BLaER1 (cell line): ENCODE data around the gene CCDC194.

Experiments used
- H3K27ac ChIP-seq: shearing (Covaris generic); formaldehyde crosslinking; 2 replicates; pipeline ENCODE4 v1.8.1; 2022
- H3K27me3 ChIP-seq: shearing (Covaris generic); formaldehyde crosslinking; 2 replicates; pipeline ENCODE4 v1.8.1; 2022
- H3K36me3 ChIP-seq: shearing (Covaris generic); formaldehyde crosslinking; 2 replicates; pipeline ENCODE4 v1.8.1; 2022
- H3K4me1 ChIP-seq: shearing (Covaris generic); formaldehyde crosslinking; 2 replicates; pipeline ENCODE4 v1.8.1; 2022
- H3K4me2 ChIP-seq: shearing (Covaris generic); formaldehyde crosslinking; 2 replicates; pipeline ENCODE4 v1.8.1; 2022
- H3K4me3 ChIP-seq: shearing (Covaris generic); formaldehyde crosslinking; 2 replicates; pipeline ENCODE4 v1.8.1; 2022
- H3K9ac ChIP-seq: shearing (Covaris generic); formaldehyde crosslinking; 2 replicates; pipeline ENCODE4 v1.8.1; 2022
- H3K9me3 ChIP-seq: shearing (Covaris generic); formaldehyde crosslinking; 2 replicates; pipeline ENCODE4 v1.8.1; 2022
- H4K20me1 ChIP-seq: shearing (Covaris generic); formaldehyde crosslinking; 2 replicates; pipeline ENCODE4 v1.8.1; 2022
- Cebpa-rat ChIP-seq: shearing (Covaris generic); IDR thresholded peaks from 2 replicates; pipeline ENCODE4 v1.8.1; 2022

The CCDC194 gene

GRCh38 chr19:17409990-17410389 is 16.0 kb upstream of the CCDC194 start:
- no peak overlapping the region for H3K4me3 ChIP-seq
- no peak overlapping the region for H3K27ac ChIP-seq
- H4K20me1 ChIP-seq: no peaks in the 10 kb centered on the region
- H3K9me3 ChIP-seq: no peaks in the 10 kb centered on the region
- H3K9ac ChIP-seq: no peak overlapping the region
- TF ChIP-seq Cebpa-rat: no peak
- H3K4me1 ChIP-seq: peaks cover 60% of the 10 kb centered on the region
- H3K27me3 ChIP-seq: no peaks in the 10 kb centered on the region
- H3K4me2 ChIP-seq: no peak overlapping the region
- peaks cover 27% of the 10 kb centered on the region for H3K36me3 ChIP-seq

DNA sequence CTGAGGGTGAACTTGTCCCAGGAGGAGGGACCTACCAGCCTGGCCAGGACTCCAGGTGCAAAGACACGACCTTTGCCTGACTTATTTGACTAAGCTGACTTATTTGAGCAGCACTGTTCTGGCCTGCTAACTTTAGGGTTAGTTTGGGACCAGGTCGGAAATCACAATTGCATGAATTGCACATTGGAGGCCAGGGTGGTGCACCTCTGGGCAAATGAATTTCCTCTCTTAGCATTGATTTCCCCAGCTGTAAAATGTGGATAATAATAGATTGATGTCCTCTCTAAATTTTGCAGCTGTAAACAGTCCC is 12.8 kb upstream of the CCDC194 start:
- Histone ChIP-seq H3K36me3 (peaks cover 19% of the 10 kb centered on the region), H3K4me1 (peaks cover 53% of the 10 kb centered on the region), H3K9ac (peak overlapping the region; percentile 76), H3K27me3 (no peaks in the 10 kb centered on the region), H3K9me3 (no peaks in the 10 kb centered on the region), H4K20me1 (no peaks in the 10 kb centered on the region), H3K4me2 (peak overlapping the region; percentile 95), H3K27ac (peak overlapping the region; percentile 82), H3K4me3 (peak overlapping the region; percentile 69)
- no peak for TF ChIP-seq Cebpa-rat

DNA sequence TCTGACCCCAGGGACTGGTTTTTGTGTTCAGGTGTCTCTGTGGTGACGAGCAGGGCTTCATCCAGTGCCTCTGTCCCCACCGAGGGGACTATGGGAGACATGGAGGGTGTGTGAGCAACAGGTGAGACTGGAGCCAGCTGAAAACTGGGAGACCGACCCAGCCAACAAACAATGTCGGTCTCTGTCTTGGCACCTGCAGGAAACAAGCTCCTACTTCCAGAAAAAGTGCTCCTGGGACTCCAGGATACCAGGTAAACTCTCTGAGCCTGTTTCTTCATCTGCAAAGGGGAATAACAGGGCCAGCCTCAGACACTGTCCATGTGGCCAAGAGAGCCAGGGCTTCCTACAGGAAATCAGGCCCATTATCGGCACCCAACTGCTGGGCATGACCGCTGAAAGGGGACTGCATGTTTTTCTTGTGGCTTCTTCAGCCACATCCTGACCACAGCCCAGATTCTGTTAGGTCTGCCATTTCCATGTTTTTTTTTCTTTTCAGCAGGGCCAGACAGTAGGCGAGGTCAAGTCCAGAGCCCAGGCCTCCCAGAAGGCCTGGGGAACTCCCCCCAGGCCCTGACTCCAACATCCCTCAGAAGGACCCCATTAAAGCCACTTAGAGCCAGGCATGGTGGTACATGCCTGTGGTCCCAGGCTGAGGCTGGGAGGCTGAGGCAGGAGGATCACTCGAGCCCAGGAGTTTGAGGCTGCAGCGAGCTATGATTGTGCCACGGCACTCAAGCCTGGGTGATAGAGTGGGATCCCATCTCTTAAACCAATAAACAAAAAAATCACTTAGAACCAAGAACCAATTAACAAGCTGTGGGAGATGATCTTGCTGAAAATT is 12.3 kb upstream of the CCDC194 start:
- Histone ChIP-seq H3K36me3 (peaks cover 19% of the 10 kb centered on the region), H3K9me3 (no peaks in the 10 kb centered on the region), H3K27ac (peak overlapping the region; percentile 82), H3K4me1 (peaks cover 47% of the 10 kb centered on the region), H3K4me2 (peak overlapping the region; percentile 95), H4K20me1 (no peaks in the 10 kb centered on the region), H3K4me3 (peak overlapping the region; percentile 69), H3K27me3 (no peaks in the 10 kb centered on the region), H3K9ac (peak overlapping the region; percentile 76)
- TF ChIP-seq Cebpa-rat: no peak

DNA sequence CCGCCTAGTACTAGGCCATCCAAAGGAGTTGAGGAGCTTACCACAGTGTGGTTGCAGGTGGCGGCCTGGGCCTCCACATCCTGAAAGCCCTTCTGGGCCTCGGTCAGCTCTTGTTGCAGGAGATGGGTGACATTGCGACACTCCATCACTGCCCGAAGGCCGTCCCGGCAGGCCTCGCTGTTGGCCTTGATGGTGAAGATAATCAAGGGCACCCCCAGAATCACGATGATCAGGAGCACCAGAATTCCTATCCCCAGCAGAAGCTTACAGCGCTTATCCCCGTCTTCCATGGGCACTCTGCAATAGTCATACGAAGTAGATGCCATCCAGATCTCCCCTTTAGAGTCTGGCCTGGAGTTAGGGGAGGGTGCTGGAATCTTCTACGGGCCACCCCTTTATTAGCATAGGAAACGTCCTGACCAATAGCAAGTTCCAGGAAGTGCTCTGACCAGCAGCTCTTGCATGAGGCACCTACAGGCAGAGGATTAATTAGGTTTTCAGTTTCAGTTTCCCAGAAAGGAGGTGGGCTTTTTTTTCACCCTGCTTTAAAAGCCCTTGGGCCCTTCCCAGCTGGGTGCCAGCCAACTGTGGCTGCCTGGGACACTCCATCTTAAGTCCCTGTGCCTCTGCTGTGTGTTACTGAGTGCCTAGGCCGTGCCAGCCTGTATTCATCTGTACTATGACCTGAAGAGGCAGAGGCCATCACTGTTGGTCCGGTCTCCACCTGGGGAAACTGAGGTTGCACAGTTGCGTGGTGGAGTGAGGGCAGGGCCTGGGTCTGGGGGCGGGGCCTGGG is 11.5 kb upstream of the CCDC194 start, which contains the start of gene BST2:
BST2 (minus strand) TSS at position 381 of the 796 bp plus-strand sequence; CDS start at position 326, 55 bp downstream.
- H3K4me2 ChIP-seq: peak within 1 kb of the TSS; percentile 95
- no peaks in the 10 kb centered on the region for H3K27me3 ChIP-seq
- H3K27ac ChIP-seq: peak within 1 kb of the TSS; percentile 82
- H3K4me1 ChIP-seq: peaks cover 47% of the 10 kb centered on the region
- peak within 1 kb of the TSS; percentile 76 for H3K9ac ChIP-seq
- H3K9me3 ChIP-seq: no peaks in the 10 kb centered on the region
- H3K36me3 ChIP-seq: peaks cover 25% of the 10 kb centered on the region
- no peaks in the 10 kb centered on the region for H4K20me1 ChIP-seq
- TF ChIP-seq Cebpa-rat: peak; percentile 92
- H3K4me3 ChIP-seq: peak within 1 kb of the TSS; percentile 69

DNA sequence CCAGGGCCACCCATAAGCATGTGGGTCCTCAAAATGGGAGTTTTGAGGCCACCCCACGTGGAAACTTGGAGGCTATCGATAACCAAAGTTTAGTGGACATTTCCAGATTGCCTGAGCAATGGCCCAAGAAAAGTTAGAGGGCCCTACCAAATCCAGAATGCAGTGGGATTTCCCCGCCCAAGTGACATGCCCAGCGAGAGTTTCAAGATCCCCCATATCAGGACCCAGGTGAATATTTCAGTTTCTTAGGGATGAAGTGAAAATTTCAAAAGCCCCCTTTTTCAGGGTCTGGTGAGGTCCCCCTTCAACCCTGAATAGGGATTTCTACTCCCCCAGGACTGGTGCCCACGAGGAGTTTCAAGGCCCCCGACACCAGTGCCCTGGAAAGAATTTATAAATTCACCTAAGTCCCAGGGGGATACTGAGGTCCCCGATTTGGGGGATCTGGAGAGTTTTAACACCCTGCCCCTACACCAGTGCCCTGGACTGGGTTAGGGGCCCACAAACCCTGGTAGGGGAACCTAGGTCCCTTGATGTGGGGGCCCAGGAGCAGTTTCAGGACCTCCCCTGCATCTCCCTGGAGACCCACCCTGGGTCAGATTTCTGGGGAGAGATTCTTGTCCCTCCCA is 10.7 kb upstream of the CCDC194 start:
- Histone ChIP-seq H3K4me1 (peaks cover 50% of the 10 kb centered on the region), H3K9me3 (no peaks in the 10 kb centered on the region), H3K27me3 (no peaks in the 10 kb centered on the region), H3K36me3 (peaks cover 32% of the 10 kb centered on the region), H3K9ac (peak overlapping the region; percentile 76), H4K20me1 (no peaks in the 10 kb centered on the region), H3K4me3 (peak overlapping the region; percentile 69), H3K4me2 (peak overlapping the region; percentile 95), H3K27ac (peak overlapping the region; percentile 82)
- TF ChIP-seq Cebpa-rat: no peak

DNA sequence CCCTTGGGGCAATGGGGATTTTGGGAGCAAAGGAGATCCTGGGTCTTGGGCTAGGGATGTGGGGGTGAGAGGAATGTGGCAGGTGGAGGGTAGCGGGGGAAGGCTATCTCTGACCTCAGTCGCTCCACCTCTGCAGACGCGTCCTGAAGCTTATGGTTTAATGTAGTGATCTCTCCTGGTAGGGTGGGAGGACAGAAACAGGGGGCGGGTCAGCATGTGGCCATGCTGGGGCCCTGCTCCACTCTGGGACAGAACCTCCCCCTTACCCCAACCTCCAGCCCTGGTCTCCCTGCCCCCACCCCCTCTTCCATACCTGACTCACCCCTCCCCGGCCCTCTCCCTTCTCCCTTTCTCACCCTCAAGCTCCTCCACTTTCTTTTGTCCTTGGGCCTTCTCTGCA is 10.0 kb upstream of the CCDC194 start:
- TF ChIP-seq Cebpa-rat: no peak

GRCh38 chr19:17402982-17403855 is 9.2 kb upstream of the CCDC194 start:
- Histone ChIP-seq H3K4me1 (peaks cover 53% of the 10 kb centered on the region), H3K4me3 (no peak overlapping the region), H3K9me3 (no peaks in the 10 kb centered on the region), H4K20me1 (no peaks in the 10 kb centered on the region), H3K27ac (no peak overlapping the region), H3K9ac (no peak overlapping the region), H3K4me2 (peak overlapping the region; percentile 30; the same call in 1 of the 2 replicates), H3K36me3 (peaks cover 33% of the 10 kb centered on the region), H3K27me3 (no peaks in the 10 kb centered on the region)
- no peak for TF ChIP-seq Cebpa-rat

More for the DNA sequence above, 10.0 kb upstream of the CCDC194 start:
- Histone ChIP-seq H3K27ac (peak overlapping the region; percentile 82; the same call in 1 of the 2 replicates), H3K4me1 (peaks cover 56% of the 10 kb centered on the region), H3K4me2 (peak overlapping the region; percentile 95), H3K9me3 (no peaks in the 10 kb centered on the region), H3K27me3 (no peaks in the 10 kb centered on the region), H3K4me3 (peak overlapping the region; percentile 69), H3K9ac (peak overlapping the region; percentile 76), H3K36me3 (peaks cover 33% of the 10 kb centered on the region), H4K20me1 (no peaks in the 10 kb centered on the region)

DNA sequence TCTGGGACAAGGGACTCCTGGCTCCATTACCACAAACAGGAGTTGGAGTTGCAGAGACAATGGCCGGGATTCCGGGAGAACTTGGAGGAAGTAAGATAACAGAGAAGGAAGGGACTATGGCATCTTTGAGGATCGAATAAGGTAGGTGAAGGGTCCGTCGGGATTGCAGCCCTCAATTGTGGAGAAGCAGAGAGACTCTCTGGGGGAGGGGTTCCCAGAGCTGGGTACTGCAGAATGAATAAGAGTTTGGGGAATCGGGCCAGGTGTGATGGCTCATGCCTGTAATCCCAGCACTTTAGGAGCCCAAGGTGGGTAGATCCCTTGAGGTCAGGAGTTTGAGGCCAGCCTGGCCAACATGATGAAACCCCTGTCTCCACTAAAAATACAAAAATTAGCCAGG is 7.6 kb upstream of the CCDC194 start:
- Histone ChIP-seq H3K27me3 (no peaks in the 10 kb centered on the region), H3K9me3 (no peaks in the 10 kb centered on the region), H3K4me2 (no peak overlapping the region), H3K4me3 (no peak overlapping the region), H3K27ac (no peak overlapping the region), H3K4me1 (peaks cover 38% of the 10 kb centered on the region), H4K20me1 (no peaks in the 10 kb centered on the region), H3K9ac (no peak overlapping the region), H3K36me3 (peaks cover 44% of the 10 kb centered on the region)
- no peak for TF ChIP-seq Cebpa-rat

DNA sequence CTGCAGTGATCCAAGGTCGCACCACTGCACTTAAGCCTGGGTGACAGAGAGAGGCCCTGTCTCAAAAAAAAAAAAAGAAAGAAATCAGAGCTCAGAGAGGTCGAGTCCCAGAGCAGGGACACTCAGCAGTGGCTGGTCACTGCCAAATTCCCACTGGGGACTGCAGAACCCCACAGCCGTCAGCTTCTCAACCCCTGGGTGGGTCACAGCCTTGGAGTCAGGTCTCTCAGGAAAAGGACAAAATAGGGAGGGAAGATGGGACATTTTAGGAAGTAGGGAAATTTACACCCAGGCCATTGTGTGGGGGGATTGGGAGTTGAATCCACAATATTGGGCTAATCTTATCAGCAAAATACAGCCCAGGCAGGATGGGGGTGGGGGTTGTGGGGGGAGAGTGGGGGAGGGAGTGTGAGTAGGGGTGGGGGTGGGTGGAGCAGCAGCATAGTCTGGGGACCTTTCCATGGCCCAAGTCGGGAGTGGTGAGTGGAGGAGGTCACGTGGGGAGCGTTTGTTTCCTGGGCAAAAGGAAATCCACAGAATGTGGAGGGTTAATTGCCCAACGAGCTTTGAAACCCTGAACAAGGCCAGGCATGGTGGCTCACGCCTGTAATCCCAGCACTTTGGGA is 5.0 kb upstream of the CCDC194 start:
- peaks cover 32% of the 10 kb centered on the region for H3K4me1 ChIP-seq
- no peak overlapping the region for H3K9ac ChIP-seq
- no peak overlapping the region for H3K27ac ChIP-seq
- H3K9me3 ChIP-seq: no peaks in the 10 kb centered on the region
- no peak overlapping the region for H3K4me3 ChIP-seq
- TF ChIP-seq Cebpa-rat: no peak
- no peak overlapping the region for H3K4me2 ChIP-seq
- no peaks in the 10 kb centered on the region for H4K20me1 ChIP-seq
- peaks cover 44% of the 10 kb centered on the region for H3K36me3 ChIP-seq
- no peaks in the 10 kb centered on the region for H3K27me3 ChIP-seq
